ENCODE data around the gene HK2.
A peak's percentile ranks its signal among the peaks of the same experiment; 100 is the strongest.

Gene HK2

GRCh38 chr2:74908748-74909444 is 75.0 kb downstream of the HK2 start:
- DNase-seq (ENCODE audit: low spot score): no peak
- TF ChIP-seq CTCF (IDR thresholded peaks at IDR 0.05; ENCODE audit: extremely low read depth, missing control alignments): no peak

- no peak for DNase-seq (ENCODE audit: low spot score)
- no peak for TF ChIP-seq CTCF (IDR thresholded peaks at IDR 0.05; ENCODE audit: extremely low read depth, missing control alignments)
Measured at GRCh38 chr2:74910245-74910644, 76.3 kb downstream of the HK2 start.

GRCh38 chr2:74911061-74911460 is 77.1 kb downstream of the HK2 start:
- no peak for DNase-seq (ENCODE audit: low spot score)
- no peak for TF ChIP-seq CTCF (IDR thresholded peaks at IDR 0.05; ENCODE audit: extremely low read depth, missing control alignments)

GRCh38 chr2:74915743-74916142 is 81.8 kb downstream of the HK2 start:
- no peak for TF ChIP-seq CTCF (IDR thresholded peaks at IDR 0.05; ENCODE audit: extremely low read depth, missing control alignments)
- no peak for DNase-seq (ENCODE audit: low spot score)

- DNase-seq (ENCODE audit: low spot score): no peak
Measured at GRCh38 chr2:74916394-74916793, 82.5 kb downstream of the HK2 start.

GRCh38 chr2:74917702-74918619 is 84.0 kb downstream of the HK2 start:
- no peak for TF ChIP-seq CTCF (IDR thresholded peaks at IDR 0.05; ENCODE audit: extremely low read depth, missing control alignments)
- no peak for DNase-seq (ENCODE audit: low spot score)

More at GRCh38 chr2:74916394-74916793, 82.5 kb downstream of the HK2 start:
- TF ChIP-seq CTCF (IDR thresholded peaks at IDR 0.05; ENCODE audit: extremely low read depth, missing control alignments): no peak

- peak; percentile 88 for TF ChIP-seq CTCF (IDR thresholded peaks at IDR 0.05; ENCODE audit: extremely low read depth, missing control alignments)
- DNase-seq (ENCODE audit: low spot score): peak; percentile 80
Measured at GRCh38 chr2:74919827-74920226, 85.9 kb downstream of the HK2 start.

All from GM20000 (cell line).